RWPE2 (cell line): Measurements from ENCODE around the gene TTLL12.
A peak's percentile ranks its signal among the peaks of the same experiment; 100 is the strongest.

Experiments used
- ATAC-seq: fragments of 200-7000 bp; cut with Tn5 transposase; 3 replicates; pipeline ENCODE4 v1.9.1; 2021; ENCODE audit warnings: low read depth
- DNase-seq: peaks from one replicate; pipeline ENCODE4 v3.0.0-alpha.2; 2020; ENCODE audit warnings: low spot score
- H3K27ac ChIP-seq: fragments of 450-650 bp; 2 replicates; pipeline ENCODE4 v1.5.1; 2017; ENCODE audit warnings: mild to moderate bottlenecking; ENCODE audit not compliant: poor library complexity, severe bottlenecking
- H3K27me3 ChIP-seq: fragments of 250-450 bp; sonication (Bioruptor Pico); 2 replicates; pipeline ENCODE4 v1.5.1; 2021; ENCODE audit warnings: mild to moderate bottlenecking, moderate library complexity; ENCODE audit not compliant: insufficient read depth, poor library complexity, severe bottlenecking
- H3K36me3 ChIP-seq: fragments of 250-450 bp; sonication (Bioruptor Pico); 2 replicates; pipeline ENCODE4 v1.5.1; 2020; ENCODE audit warnings: low read depth, mild to moderate bottlenecking, moderate library complexity
- H3K4me1 ChIP-seq: fragments of 250-450 bp; sonication (Bioruptor Pico); 2 replicates; pipeline ENCODE4 v1.5.1; 2021; ENCODE audit warnings: mild to moderate bottlenecking, moderate library complexity; ENCODE audit not compliant: insufficient read depth, poor library complexity, severe bottlenecking
- H3K4me3 ChIP-seq: fragments of 250-450 bp; sonication (Bioruptor Pico); 2 replicates; pipeline ENCODE4 v1.5.1; 2021; ENCODE audit warnings: mild to moderate bottlenecking, moderate library complexity; ENCODE audit not compliant: severe bottlenecking
- H3K9me3 ChIP-seq: fragments of 250-450 bp; sonication (Bioruptor Pico); 2 replicates; pipeline ENCODE4 v1.5.1; 2021; ENCODE audit warnings: mild to moderate bottlenecking, moderate library complexity; ENCODE audit not compliant: severe bottlenecking
- TF ChIP-seq, protein P1 (sequence below): fragments of 450-650 bp; IDR thresholded peaks from one replicate; pipeline ENCODE4 v1.5.1; 2017; ENCODE audit warnings: mild to moderate bottlenecking, moderate library complexity; ENCODE audit not compliant: poor library complexity, severe bottlenecking

The TTLL12 gene

DNA sequence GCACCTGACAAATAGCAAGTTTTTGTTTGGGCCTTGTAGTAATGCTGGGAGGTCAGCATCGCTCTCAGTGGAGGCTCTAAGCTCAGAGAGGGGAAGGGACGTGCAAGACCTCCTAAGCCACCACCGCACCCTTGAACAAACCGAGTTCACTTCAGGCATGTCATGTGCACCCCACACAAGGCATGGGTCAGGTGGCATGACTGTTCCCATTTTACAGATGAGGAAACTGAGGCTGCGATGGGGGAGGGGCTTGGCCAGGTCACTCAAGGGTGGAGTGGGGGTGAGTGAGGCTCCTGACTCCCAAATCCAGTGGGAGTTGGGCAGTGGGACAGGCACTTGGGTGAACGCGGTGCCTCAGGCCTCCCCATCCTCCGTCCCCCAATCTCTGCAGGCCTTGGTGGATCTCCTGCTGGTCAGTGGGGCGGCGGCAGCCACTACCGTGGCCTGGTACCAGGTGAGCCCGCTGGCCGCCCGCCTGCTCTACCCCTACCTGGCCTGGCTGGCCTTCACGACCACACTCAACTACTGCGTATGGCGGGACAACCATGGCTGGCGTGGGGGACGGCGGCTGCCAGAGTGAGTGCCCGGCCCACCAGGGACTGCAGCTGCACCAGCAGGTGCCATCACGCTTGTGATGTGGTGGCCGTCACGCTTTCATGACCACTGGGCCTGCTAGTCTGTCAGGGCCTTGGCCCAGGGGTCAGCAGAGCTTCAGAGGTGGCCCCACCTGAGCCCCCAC, 24.4 kb downstream of the TTLL12 start:
- peak; percentile 59 for DNase-seq
- TF ChIP-seq, protein P1, sequence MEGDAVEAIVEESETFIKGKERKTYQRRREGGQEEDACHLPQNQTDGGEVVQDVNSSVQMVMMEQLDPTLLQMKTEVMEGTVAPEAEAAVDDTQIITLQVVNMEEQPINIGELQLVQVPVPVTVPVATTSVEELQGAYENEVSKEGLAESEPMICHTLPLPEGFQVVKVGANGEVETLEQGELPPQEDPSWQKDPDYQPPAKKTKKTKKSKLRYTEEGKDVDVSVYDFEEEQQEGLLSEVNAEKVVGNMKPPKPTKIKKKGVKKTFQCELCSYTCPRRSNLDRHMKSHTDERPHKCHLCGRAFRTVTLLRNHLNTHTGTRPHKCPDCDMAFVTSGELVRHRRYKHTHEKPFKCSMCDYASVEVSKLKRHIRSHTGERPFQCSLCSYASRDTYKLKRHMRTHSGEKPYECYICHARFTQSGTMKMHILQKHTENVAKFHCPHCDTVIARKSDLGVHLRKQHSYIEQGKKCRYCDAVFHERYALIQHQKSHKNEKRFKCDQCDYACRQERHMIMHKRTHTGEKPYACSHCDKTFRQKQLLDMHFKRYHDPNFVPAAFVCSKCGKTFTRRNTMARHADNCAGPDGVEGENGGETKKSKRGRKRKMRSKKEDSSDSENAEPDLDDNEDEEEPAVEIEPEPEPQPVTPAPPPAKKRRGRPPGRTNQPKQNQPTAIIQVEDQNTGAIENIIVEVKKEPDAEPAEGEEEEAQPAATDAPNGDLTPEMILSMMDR, result no peak
- H3K27ac ChIP-seq, result no peak overlapping the region

DNA sequence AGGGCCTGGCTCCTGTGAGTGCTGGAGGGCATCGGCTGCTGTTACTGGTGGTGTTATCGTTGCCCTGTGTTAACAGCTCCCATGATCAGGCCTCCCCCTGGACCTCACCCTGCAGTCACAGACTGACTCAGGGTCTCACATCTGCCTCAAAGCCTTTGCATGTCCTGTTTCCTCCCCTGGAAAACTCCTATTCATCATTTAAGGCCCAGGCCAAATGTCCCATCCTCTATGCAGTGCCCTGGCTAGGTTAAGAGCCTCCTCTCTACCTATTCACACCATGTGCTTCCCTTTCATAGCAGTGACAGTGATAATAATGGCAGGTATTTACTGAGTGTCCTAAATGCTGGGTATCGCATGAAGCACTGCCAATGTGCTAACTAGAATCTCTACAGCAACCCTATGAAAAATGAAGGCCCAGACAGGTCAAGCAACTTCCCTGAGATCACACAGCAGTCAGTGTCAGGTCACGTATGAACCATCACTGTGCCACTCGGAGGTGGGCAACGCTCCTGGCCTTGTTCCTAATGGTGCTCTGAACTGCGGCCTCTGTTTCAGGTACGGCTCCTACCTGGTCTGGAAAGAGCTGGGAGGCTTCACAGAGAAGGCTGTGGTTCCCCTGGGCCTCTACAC, 26.3 kb downstream of the TTLL12 start:
- no peak overlapping the region for H3K4me3 ChIP-seq
- H3K36me3 ChIP-seq, result peaks cover 37% of the 10 kb centered on the region
- no peaks in the 10 kb centered on the region for H3K27me3 ChIP-seq
- ATAC-seq (no peak), DNase-seq (no peak)
- H3K9me3 ChIP-seq, result no peaks in the 10 kb centered on the region
- TF ChIP-seq, protein P1, result no peak
- no peak overlapping the region for H3K27ac ChIP-seq
- H3K4me1 ChIP-seq, result peaks cover 2% of the 10 kb centered on the region

More for the DNA sequence above, 24.4 kb downstream of the TTLL12 start:
- H3K4me3 ChIP-seq, result no peak overlapping the region
- no peaks in the 10 kb centered on the region for H3K9me3 ChIP-seq
- H3K27me3 ChIP-seq, result no peaks in the 10 kb centered on the region
- peaks cover 2% of the 10 kb centered on the region for H3K4me1 ChIP-seq
- H3K36me3 ChIP-seq, result peaks cover 35% of the 10 kb centered on the region
- no peak for ATAC-seq

DNA sequence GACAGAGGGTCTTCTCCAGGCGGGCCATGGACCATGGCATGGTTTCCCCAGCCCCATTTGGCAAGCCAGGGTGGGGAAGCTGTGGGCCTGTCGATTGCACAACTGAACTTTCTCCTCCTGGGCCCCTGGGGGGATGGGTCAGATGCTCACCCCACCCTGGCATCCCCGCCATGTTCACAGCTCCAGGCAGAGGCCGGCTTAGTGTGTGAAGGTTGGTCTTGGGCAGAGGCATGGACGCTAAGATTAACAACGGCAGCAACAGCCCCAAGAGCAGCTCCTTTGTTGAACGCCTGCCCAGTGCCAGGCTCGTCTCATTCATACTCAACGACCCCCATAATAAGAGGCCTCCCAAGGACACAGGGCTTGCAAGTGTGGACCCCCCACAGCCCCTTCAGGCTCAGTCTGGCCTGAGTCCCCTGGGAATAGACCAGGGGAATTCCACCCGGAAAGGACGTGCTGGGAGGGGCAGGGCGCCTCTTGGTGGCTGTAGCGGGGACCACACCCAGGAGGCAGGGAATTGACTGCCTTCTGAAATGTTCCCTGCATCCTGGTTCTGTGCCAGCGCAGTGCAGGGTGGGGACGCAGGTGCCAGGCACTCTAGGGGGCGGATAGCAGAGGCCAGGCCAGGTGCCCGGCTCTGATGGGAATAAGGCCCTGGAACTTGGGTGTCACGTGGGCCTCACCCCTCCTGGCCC, 27.3 kb downstream of the TTLL12 start:
- TF ChIP-seq, protein P1, result peak; percentile 12
- no peaks in the 10 kb centered on the region for H3K27me3 ChIP-seq
- DNase-seq (no peak), ATAC-seq (no peak)
- peaks cover 2% of the 10 kb centered on the region for H3K4me1 ChIP-seq
- H3K36me3 ChIP-seq, result peaks cover 37% of the 10 kb centered on the region
- no peak overlapping the region for H3K27ac ChIP-seq
- no peak overlapping the region for H3K4me3 ChIP-seq
- no peaks in the 10 kb centered on the region for H3K9me3 ChIP-seq

DNA sequence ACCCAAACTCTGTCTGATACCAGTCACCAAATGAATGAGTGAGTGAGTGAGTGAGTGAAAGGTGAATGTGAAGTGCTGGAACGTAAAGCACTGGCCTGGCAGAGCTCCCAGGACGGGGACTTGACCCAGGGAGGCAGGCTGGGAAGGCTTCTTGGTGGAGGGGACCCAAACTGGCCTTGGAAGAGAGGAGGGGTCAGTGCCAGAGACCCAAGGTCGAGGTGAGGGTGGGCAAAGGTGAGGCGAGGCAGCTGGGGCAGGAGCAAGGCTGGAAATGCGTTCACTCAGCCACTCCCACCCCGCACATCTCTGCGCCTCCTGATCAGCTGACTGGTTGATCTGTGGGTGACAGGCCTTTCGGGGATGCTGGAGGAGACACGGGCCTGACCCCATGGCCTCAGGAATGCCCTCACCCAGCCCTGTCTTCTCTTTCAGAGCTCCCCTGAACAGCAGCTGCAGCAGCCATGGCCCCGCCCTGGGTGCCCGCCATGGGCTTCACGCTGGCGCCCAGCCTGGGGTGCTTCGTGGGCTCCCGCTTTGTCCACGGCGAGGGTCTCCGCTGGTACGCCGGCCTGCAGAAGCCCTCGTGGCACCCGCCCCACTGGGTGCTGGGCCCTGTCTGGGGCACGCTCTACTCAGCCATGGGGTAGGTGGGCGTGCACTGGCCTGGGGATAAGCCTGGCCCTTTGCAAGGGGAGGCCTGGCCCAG, 28.0 kb downstream of the TTLL12 start:
- TF ChIP-seq, protein P1, result no peak
- no peak overlapping the region for H3K27ac ChIP-seq
- peaks cover 3% of the 10 kb centered on the region for H3K4me1 ChIP-seq
- DNase-seq (no peak), ATAC-seq (no peak)
- no peaks in the 10 kb centered on the region for H3K9me3 ChIP-seq
- no peak overlapping the region for H3K4me3 ChIP-seq
- no peaks in the 10 kb centered on the region for H3K27me3 ChIP-seq
- H3K36me3 ChIP-seq, result peaks cover 38% of the 10 kb centered on the region
